Measurements from ENCODE around the gene LYSMD1.
A peak's percentile ranks its signal among the peaks of the same experiment; 100 is the strongest.

Gene LYSMD1

GRCh38 chr1:151132335-151133017 is 33.2 kb downstream of the LYSMD1 start:
- peaks cover 34% of the 10 kb centered on the region for H3K27me3 ChIP-seq (ENCODE audit: control insufficient read depth, insufficient read depth, low read length)
- peak overlapping the region; percentile 51 for H3K9ac ChIP-seq (ENCODE audit: low read length)
- no peaks in the 10 kb centered on the region for H3K36me3 ChIP-seq (ENCODE audit: control insufficient read depth, insufficient read depth, low read length)

DNA sequence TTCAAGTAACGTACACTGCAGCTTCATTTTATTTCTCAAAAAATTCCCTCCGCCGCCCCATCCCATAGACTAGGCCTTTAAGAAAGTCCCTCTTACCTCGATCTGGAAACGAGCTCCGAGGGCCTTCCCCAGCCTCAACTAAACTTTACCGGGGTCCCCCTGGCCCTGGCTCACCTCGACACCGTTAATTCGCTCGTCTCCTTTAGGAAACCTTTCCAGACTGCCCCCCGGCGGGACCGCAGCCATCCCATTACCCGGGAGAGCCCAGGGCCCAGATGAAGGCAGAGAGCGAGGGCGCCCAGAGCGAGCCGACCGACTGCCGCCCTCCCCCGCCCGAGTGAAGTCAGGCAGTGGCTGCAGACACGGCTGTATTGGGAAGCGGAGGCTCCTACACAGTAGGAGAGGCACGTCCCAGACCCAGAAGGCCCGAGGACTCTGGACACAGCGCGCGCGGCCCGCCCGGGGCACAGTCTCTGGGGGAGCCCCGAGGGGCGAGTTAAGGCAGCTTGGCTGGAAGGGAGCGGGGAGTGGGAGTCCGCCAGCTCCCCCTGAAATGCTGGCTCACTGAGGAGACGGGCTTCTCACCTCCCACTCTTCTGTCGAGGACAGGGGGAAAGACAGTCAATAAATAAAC is 33.9 kb downstream of the LYSMD1 start:
- H3K9ac ChIP-seq (ENCODE audit: low read length): peak overlapping the region; percentile 51
- H3K4me1 ChIP-seq (ENCODE audit: control insufficient read depth, insufficient read depth, low read length): peaks cover 11% of the 10 kb centered on the region
- H3K9me3 ChIP-seq (ENCODE audit: control insufficient read depth, low read length): no peaks in the 10 kb centered on the region
- H3K36me3 ChIP-seq (ENCODE audit: control insufficient read depth, insufficient read depth, low read length): no peaks in the 10 kb centered on the region
- H3K27me3 ChIP-seq (ENCODE audit: control insufficient read depth, insufficient read depth, low read length): peaks cover 34% of the 10 kb centered on the region
- peak overlapping the region; percentile 36 for H3K4me3 ChIP-seq (ENCODE audit: low read length)

More at GRCh38 chr1:151132335-151133017, 33.2 kb downstream of the LYSMD1 start:
- H3K9me3 ChIP-seq (ENCODE audit: control insufficient read depth, low read length): no peaks in the 10 kb centered on the region
- H3K4me3 ChIP-seq (ENCODE audit: low read length): no peak overlapping the region
- peaks cover 11% of the 10 kb centered on the region for H3K4me1 ChIP-seq (ENCODE audit: control insufficient read depth, insufficient read depth, low read length)

DNA sequence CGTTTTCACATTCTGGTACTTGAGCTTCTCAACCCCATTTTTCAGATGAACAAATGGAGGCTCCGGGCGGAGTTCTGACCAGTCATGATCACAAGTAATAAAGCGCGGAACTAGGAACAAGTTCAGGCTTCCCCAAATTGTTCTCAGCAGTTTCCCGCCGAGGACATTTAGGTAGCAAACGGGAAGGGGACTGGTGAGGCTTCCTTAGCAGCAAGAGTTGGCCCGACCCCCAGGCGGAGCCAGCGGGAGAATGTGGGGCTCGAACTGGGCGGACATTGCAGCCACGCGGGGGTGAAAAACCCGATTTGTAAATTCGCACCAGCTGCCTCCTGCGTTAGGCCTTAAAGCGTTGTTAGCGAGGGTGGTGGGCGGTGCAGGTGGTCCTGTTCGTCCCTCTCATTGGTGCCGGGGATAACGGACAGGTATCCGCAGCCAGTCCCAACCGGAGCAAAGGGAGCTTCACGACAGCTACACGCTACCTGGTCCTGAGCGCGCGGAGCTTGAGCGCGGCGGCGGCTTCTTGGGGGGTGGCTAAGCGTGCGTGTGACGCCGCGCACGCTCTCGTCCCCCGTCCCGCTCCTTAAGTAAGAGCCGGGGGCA is 34.6 kb downstream of the LYSMD1 start:
- H3K27me3 ChIP-seq (ENCODE audit: control insufficient read depth, insufficient read depth, low read length): peaks cover 34% of the 10 kb centered on the region
- no peaks in the 10 kb centered on the region for H3K36me3 ChIP-seq (ENCODE audit: control insufficient read depth, insufficient read depth, low read length)
- H3K9ac ChIP-seq (ENCODE audit: low read length): peak overlapping the region; percentile 51
- H3K4me3 ChIP-seq (ENCODE audit: low read length): peak overlapping the region; percentile 36
- peaks cover 16% of the 10 kb centered on the region for H3K4me1 ChIP-seq (ENCODE audit: control insufficient read depth, insufficient read depth, low read length)
- H3K9me3 ChIP-seq (ENCODE audit: control insufficient read depth, low read length): no peaks in the 10 kb centered on the region

- H3K36me3 ChIP-seq (ENCODE audit: control insufficient read depth, insufficient read depth, low read length): no peaks in the 10 kb centered on the region
- no peak overlapping the region for H3K4me3 ChIP-seq (ENCODE audit: low read length)
- H3K27me3 ChIP-seq (ENCODE audit: control insufficient read depth, insufficient read depth, low read length): peaks cover 34% of the 10 kb centered on the region
- no peak overlapping the region for H3K9ac ChIP-seq (ENCODE audit: low read length)
- peaks cover 27% of the 10 kb centered on the region for H3K4me1 ChIP-seq (ENCODE audit: control insufficient read depth, insufficient read depth, low read length)
- no peaks in the 10 kb centered on the region for H3K9me3 ChIP-seq (ENCODE audit: control insufficient read depth, low read length)
These were observed 36.9 kb downstream of the LYSMD1 start for GRCh38 chr1:151128800-151129199.

DNA sequence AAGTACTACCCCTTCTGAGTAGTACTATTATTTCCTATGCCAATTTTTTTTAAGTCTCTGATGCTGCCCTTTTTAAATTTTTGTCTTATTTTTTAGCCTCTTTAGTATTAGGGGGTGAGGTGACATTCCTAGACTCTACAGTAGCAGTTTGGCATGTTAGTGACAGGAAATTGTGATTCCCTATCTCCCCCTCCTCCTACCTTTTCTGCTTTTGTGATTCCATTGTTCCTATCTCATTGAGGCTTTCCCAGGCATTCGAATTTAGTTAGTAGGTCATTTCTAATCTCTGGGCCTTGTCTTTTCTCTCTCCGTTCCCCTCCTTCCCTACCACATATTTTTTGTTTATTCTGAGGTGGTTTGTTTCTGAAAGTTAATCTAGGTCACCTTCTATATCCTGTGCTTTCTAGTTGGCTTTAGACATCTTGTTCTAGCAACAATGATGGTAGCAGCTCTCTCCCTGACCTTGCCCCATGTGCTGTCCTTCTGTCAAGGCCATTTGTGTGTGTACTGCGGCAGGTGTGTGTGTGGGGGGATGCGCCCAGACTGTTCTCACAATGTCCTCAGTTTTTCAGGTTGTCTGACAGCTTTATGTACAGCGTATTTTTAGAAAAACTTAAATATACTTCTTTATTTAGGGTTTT is 40.8 kb downstream of the LYSMD1 start:
- no peaks in the 10 kb centered on the region for H3K27me3 ChIP-seq (ENCODE audit: control insufficient read depth, insufficient read depth, low read length)
- no peaks in the 10 kb centered on the region for H3K9me3 ChIP-seq (ENCODE audit: control insufficient read depth, low read length)
- H3K4me1 ChIP-seq (ENCODE audit: control insufficient read depth, insufficient read depth, low read length): peaks cover 16% of the 10 kb centered on the region
- no peak overlapping the region for H3K4me3 ChIP-seq (ENCODE audit: low read length)
- H3K9ac ChIP-seq (ENCODE audit: low read length): no peak overlapping the region
- H3K36me3 ChIP-seq (ENCODE audit: control insufficient read depth, insufficient read depth, low read length): no peaks in the 10 kb centered on the region

DNA sequence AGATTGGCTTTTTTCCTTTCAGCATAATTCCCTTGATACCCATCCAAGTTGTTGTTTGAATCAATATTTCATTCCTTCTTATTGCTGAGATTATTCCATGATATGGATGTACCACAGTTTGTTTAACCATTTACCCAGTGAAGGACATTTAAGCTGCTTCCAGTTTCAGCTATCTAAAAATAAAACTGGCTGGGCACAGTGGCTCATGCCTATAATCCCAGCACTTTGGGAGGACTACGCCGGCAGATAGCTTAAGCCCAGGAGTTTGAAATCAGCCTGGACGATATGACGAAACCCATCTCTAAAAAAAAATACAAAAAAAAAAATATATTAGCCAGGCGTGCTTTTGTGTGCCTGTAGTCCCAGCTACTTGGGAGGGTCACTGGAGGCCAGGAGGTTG is 51.8 kb downstream of the LYSMD1 start:
- H3K36me3 ChIP-seq (ENCODE audit: control insufficient read depth, insufficient read depth, low read length): no peaks in the 10 kb centered on the region
- H3K9me3 ChIP-seq (ENCODE audit: control insufficient read depth, low read length): no peaks in the 10 kb centered on the region
- H3K4me3 ChIP-seq (ENCODE audit: low read length): no peak overlapping the region
- H3K27me3 ChIP-seq (ENCODE audit: control insufficient read depth, insufficient read depth, low read length): no peaks in the 10 kb centered on the region
- no peak overlapping the region for H3K9ac ChIP-seq (ENCODE audit: low read length)
- H3K4me1 ChIP-seq (ENCODE audit: control insufficient read depth, insufficient read depth, low read length): no peaks in the 10 kb centered on the region

Measured in mucosa of stomach (tissue), 1 donor.